Parathyroid adenoma (tissue), 2 donors: ENCODE data around the gene RNPEPL1.

ENCODE experiments used
- H2AFZ ChIP-seq: fragments of 300-600 bp; sonication (generic); one replicate; pipeline ENCODE4 v1.7.0; 2017; ENCODE audit warnings: antibody characterized with exemption, mild to moderate bottlenecking
- H3K27ac ChIP-seq: fragments of 300-600 bp; sonication (generic); one replicate; pipeline ENCODE4 v1.7.0; 2017
- H3K27me3 ChIP-seq: fragments of 300-600 bp; sonication (generic); one replicate; pipeline ENCODE4 v1.7.0; 2017; ENCODE audit warnings: low read length; ENCODE audit not compliant: control insufficient read depth, insufficient read depth
- H3K36me3 ChIP-seq: fragments of 300-600 bp; sonication (generic); one replicate; pipeline ENCODE4 v1.7.0; 2017; ENCODE audit warnings: low read length; ENCODE audit not compliant: control insufficient read depth, insufficient read depth
- H3K4me1 ChIP-seq: fragments of 300-600 bp; sonication (generic); one replicate; pipeline ENCODE4 v1.7.0; 2017; ENCODE audit warnings: control low read depth
- H3K4me2 ChIP-seq: fragments of 300-600 bp; sonication (generic); one replicate; pipeline ENCODE4 v1.7.0; 2017; ENCODE audit warnings: low read length
- H3K4me3 ChIP-seq: fragments of 300-600 bp; sonication (generic); one replicate; pipeline ENCODE4 v1.7.0; 2017; ENCODE audit warnings: low read depth, low read length
- H3K79me2 ChIP-seq: fragments of 300-600 bp; sonication (generic); one replicate; pipeline ENCODE4 v1.7.0; 2017; ENCODE audit warnings: control low read depth
- H3K9ac ChIP-seq: fragments of 300-600 bp; sonication (generic); one replicate; pipeline ENCODE4 v1.7.0; 2017; ENCODE audit warnings: mild to moderate bottlenecking
- H3K9me3 ChIP-seq: fragments of 300-600 bp; sonication (generic); one replicate; pipeline ENCODE4 v1.7.0; 2017; ENCODE audit warnings: low read length; ENCODE audit not compliant: control insufficient read depth
- CTCF ChIP-seq: fragments of 300-600 bp; sonication (generic); IDR thresholded peaks from one replicate; pipeline ENCODE4 v1.7.0; 2017; ENCODE audit warnings: antibody characterized with exemption, mild to moderate bottlenecking
- donor health status: primary hyperparathyroidism.

RNPEPL1 gene

GRCh38 chr2:240584486-240585031 lies 16.3 kb downstream of the RNPEPL1 start:
- H3K4me3 ChIP-seq = no peak overlapping the region

GRCh38 chr2:240585101-240585500 lies 16.8 kb downstream of the RNPEPL1 start:
- Histone ChIP-seq H3K36me3 (no peaks in the 10 kb centered on the region), H3K27me3 (no peaks in the 10 kb centered on the region), H3K4me1 (peaks cover 18% of the 10 kb centered on the region), H3K4me2 (peak overlapping the region; percentile 75), H3K27ac (no peak overlapping the region), H3K4me3 (peak overlapping the region; percentile 83), H3K9ac (no peak overlapping the region), H3K79me2 (peaks cover 57% of the 10 kb centered on the region), H2AFZ (no peak overlapping the region), H3K9me3 (no peaks in the 10 kb centered on the region)
- no peak for TF ChIP-seq CTCF

More at GRCh38 chr2:240584486-240585031, 16.3 kb downstream of the RNPEPL1 start:
- H3K27me3 ChIP-seq = no peaks in the 10 kb centered on the region
- peaks cover 18% of the 10 kb centered on the region for H3K4me1 ChIP-seq
- no peak overlapping the region for H3K9ac ChIP-seq
- H3K27ac ChIP-seq = no peak overlapping the region
- H2AFZ ChIP-seq = no peak overlapping the region
- peak overlapping the region; percentile 75 for H3K4me2 ChIP-seq
- H3K9me3 ChIP-seq = no peaks in the 10 kb centered on the region
- peaks cover 61% of the 10 kb centered on the region for H3K79me2 ChIP-seq
- H3K36me3 ChIP-seq = no peaks in the 10 kb centered on the region
- no peak for TF ChIP-seq CTCF

- Histone ChIP-seq H3K9me3 (no peaks in the 10 kb centered on the region), H3K79me2 (peaks cover 51% of the 10 kb centered on the region), H2AFZ (peak overlapping the region; percentile 84), H3K4me2 (peak overlapping the region; percentile 75), H3K4me1 (peaks cover 18% of the 10 kb centered on the region), H3K4me3 (peak overlapping the region; percentile 83), H3K9ac (peak overlapping the region; percentile 62), H3K36me3 (no peaks in the 10 kb centered on the region), H3K27ac (peak overlapping the region; percentile 81), H3K27me3 (no peaks in the 10 kb centered on the region)
- TF ChIP-seq CTCF = no peak
These were observed 17.5 kb downstream of the RNPEPL1 start for GRCh38 chr2:240585681-240586197.

GRCh38 chr2:240586198-240586918 lies 18.1 kb downstream of the RNPEPL1 start, which contains the start of gene CAPN10:
CAPN10 (plus strand) TSS chr2:240586734; CDS start chr2:240586912, 178 bp downstream.
- peak within 1 kb of the TSS; percentile 81 for H3K27ac ChIP-seq
- H3K4me1 ChIP-seq = peaks cover 18% of the 10 kb centered on the region
- H3K4me2 ChIP-seq = peak within 1 kb of the TSS; percentile 75
- H3K79me2 ChIP-seq = peaks cover 52% of the 10 kb centered on the region
- no peaks in the 10 kb centered on the region for H3K27me3 ChIP-seq
- H3K4me3 ChIP-seq = peak within 1 kb of the TSS; percentile 83
- H2AFZ ChIP-seq = peak within 1 kb of the TSS; percentile 84
- no peak for TF ChIP-seq CTCF
- no peaks in the 10 kb centered on the region for H3K9me3 ChIP-seq
- H3K36me3 ChIP-seq = no peaks in the 10 kb centered on the region
- H3K9ac ChIP-seq = peak within 1 kb of the TSS; percentile 62
